Neural cell (in vitro differentiated cells): ENCODE data around the gene TRPV3. TPM values are rescaled to one million over a fixed set of nuclear protein-coding genes. Genes with fewer than 3 reads are reported as not detected.

Source experiments
- H2AFZ ChIP-seq: fragments of 200-600, 300-800 bp; sonication (generic), shearing (Covaris generic); 2 replicates; pipeline ENCODE4 v1.6.0; 2014; ENCODE audit warnings: low read depth, mild to moderate bottlenecking, antibody characterized with exemption, low read length, moderate library complexity
- H3F3A ChIP-seq: fragments of 200-600 bp; shearing (Covaris generic); 2 replicates; pipeline ENCODE4 v1.6.1; 2016; ENCODE audit warnings: mild to moderate bottlenecking, moderate library complexity, mixed read lengths, antibody characterized with exemption, low read length; ENCODE audit not compliant: insufficient read depth, poor library complexity, severe bottlenecking
- H3K27ac ChIP-seq: fragments of 200-600, 300-800 bp; sonication (generic), shearing (Covaris generic); 2 replicates; pipeline ENCODE4 v1.5.1; 2014; ENCODE audit warnings: mild to moderate bottlenecking, low read length, moderate library complexity
- H3K27me3 ChIP-seq: fragments of 300-800, 200-600 bp; sonication (generic), shearing (Covaris generic); 2 replicates; pipeline ENCODE4 v1.6.0; 2014; ENCODE audit warnings: mild to moderate bottlenecking, low read depth, low read length, moderate library complexity; ENCODE audit not compliant: insufficient read depth
- H3K36me3 ChIP-seq: fragments of 300-800, 200-600 bp; sonication (generic), shearing (Covaris generic); 2 replicates; pipeline ENCODE4 v1.5.1; 2014; ENCODE audit warnings: mild to moderate bottlenecking, antibody characterized with exemption, low read length, moderate library complexity; ENCODE audit not compliant: insufficient read depth
- H3K4me2 ChIP-seq: fragments of 300-800, 200-600 bp; sonication (generic), shearing (Covaris generic); 2 replicates; pipeline ENCODE4 v1.6.0; 2014; ENCODE audit warnings: mild to moderate bottlenecking, low read length
- H3K4me3 ChIP-seq: fragments of 300-800, 200-600 bp; sonication (generic), shearing (Covaris generic); 2 replicates; pipeline ENCODE4 v1.5.1; 2014; ENCODE audit warnings: mild to moderate bottlenecking, low read length, moderate library complexity
- H3K79me2 ChIP-seq: fragments of 200-600 bp; shearing (Covaris generic); replicated peaks from 2 replicates; pipeline ENCODE4 v1.6.0; 2014; ENCODE audit warnings: mild to moderate bottlenecking, low read length, moderate library complexity; ENCODE audit not compliant: insufficient read depth
- H3K9ac ChIP-seq: fragments of 300-800, 200-600 bp; sonication (generic), shearing (Covaris generic); 2 replicates; pipeline ENCODE4 v1.6.1; 2016; ENCODE audit warnings: mild to moderate bottlenecking, low read length, mixed read lengths
- H3K9me2 ChIP-seq: fragments of 200-600 bp; shearing (Covaris generic); 2 replicates; pipeline ENCODE4 v1.6.1; 2016; ENCODE audit warnings: mild to moderate bottlenecking, low read length, mixed read lengths; ENCODE audit not compliant: insufficient read depth
- H3K9me3 ChIP-seq: fragments of 200-600, 300-800 bp; sonication (generic), shearing (Covaris generic); 2 replicates; pipeline ENCODE4 v1.6.1; 2016; ENCODE audit warnings: mild to moderate bottlenecking, mixed run types, low read length, moderate library complexity, mixed read lengths
- H4K20me1 ChIP-seq: fragments of 200-600 bp; shearing (Covaris generic); 2 replicates; pipeline ENCODE4 v1.6.1; 2016; ENCODE audit warnings: mild to moderate bottlenecking, mixed run types; ENCODE audit not compliant: insufficient read depth
- EP300 ChIP-seq: fragments of 450-650 bp; conservative IDR thresholded peaks from 2 replicates; pipeline ENCODE4 v1.6.1; 2014; ENCODE audit warnings: antibody characterized with exemption, mild to moderate bottlenecking, moderate library complexity; ENCODE audit not compliant: poor library complexity, severe bottlenecking
- EZH2 ChIP-seq: fragments of 200-600, 300-800 bp; shearing (Covaris generic), sonication (generic); IDR thresholded peaks from 2 replicates; pipeline ENCODE4 v1.6.1; 2014; ENCODE audit warnings: antibody characterized with exemption, low read length, borderline replicate concordance, mild to moderate bottlenecking; ENCODE audit not compliant: insufficient read depth, poor library complexity, severe bottlenecking
- MXI1 ChIP-seq: fragments of 450-650 bp; conservative IDR thresholded peaks from 2 replicates; pipeline ENCODE4 v1.6.1; 2014; ENCODE audit warnings: antibody characterized with exemption, mild to moderate bottlenecking; ENCODE audit not compliant: poor library complexity, severe bottlenecking
- POLR2AphosphoS5 ChIP-seq: IDR thresholded peaks from 2 replicates; pipeline ENCODE4 v1.6.1; 2012
- RAD21 ChIP-seq: fragments of 450-650 bp; conservative IDR thresholded peaks from 2 replicates; pipeline ENCODE4 v1.6.1; 2014; ENCODE audit warnings: antibody characterized with exemption, mild to moderate bottlenecking, moderate library complexity
- SMC3 ChIP-seq: fragments of 450-650 bp; conservative IDR thresholded peaks from 2 replicates; pipeline ENCODE4 v1.6.1; 2014; ENCODE audit warnings: antibody characterized with exemption, mild to moderate bottlenecking, moderate library complexity; ENCODE audit not compliant: poor library complexity
- TAF1 ChIP-seq: IDR thresholded peaks from 2 replicates; pipeline ENCODE4 v1.6.1; 2012; ENCODE audit warnings: low read depth
- polyA plus RNA-seq: library from polyadenylated mRNA; depleted of rRNA; stranded (reverse); fragments of >200 nt; gene quantifications from 2 replicates; pipeline ENCODE4 v1.2.3, GENCODE V29; 2014
- TF ChIP-seq, protein P1 (sequence below): IDR thresholded peaks from 2 replicates; pipeline ENCODE4 v1.6.1; 2012; ENCODE audit warnings: borderline replicate concordance
- TF ChIP-seq, protein P2 (sequence below): fragments of 450-650 bp; IDR thresholded peaks from 2 replicates; pipeline ENCODE4 v1.5.1; 2014; ENCODE audit warnings: antibody characterized with exemption, mild to moderate bottlenecking, moderate library complexity; ENCODE audit not compliant: poor library complexity, severe bottlenecking

The TRPV3 gene
- polyA plus RNA-seq, 1 donor from 2014 or later: 0.19 TPM

DNA sequence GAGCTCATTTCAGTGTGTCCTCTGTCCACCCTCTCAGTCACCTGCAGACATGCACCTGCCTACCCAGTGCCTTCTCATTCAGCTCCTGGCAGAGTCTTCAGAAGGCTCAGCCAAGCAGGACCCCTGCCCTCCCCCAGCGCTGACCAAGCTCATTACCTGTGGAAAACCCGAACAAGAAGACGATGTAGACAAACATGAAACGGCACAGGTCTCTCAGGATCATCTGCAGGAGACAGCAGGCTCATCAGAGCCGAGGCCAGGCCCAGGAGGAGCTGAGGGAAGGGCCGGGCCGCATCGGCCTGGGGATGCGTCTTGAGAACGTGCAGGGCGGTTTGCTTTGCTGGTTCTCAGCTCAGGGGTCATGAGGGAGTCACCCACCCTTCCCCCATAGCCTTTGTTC lies 19.4 kb upstream of the TRPV3 start:
- H3K9ac ChIP-seq: no peak overlapping the region
- H3F3A ChIP-seq: no peaks in the 10 kb centered on the region
- H3K4me2 ChIP-seq: no peak overlapping the region
- no peak overlapping the region for H3K27ac ChIP-seq
- no peaks in the 10 kb centered on the region for H3K79me2 ChIP-seq
- H3K4me3 ChIP-seq: no peak overlapping the region
- no peaks in the 10 kb centered on the region for H4K20me1 ChIP-seq
- TF ChIP-seq POLR2AphosphoS5: no peak
- TF ChIP-seq EP300: no peak
- TF ChIP-seq EZH2: no peak
- TF ChIP-seq MXI1: no peak
- no peak for TF ChIP-seq SMC3
- TF ChIP-seq TAF1: no peak
- TF ChIP-seq, protein P1, sequence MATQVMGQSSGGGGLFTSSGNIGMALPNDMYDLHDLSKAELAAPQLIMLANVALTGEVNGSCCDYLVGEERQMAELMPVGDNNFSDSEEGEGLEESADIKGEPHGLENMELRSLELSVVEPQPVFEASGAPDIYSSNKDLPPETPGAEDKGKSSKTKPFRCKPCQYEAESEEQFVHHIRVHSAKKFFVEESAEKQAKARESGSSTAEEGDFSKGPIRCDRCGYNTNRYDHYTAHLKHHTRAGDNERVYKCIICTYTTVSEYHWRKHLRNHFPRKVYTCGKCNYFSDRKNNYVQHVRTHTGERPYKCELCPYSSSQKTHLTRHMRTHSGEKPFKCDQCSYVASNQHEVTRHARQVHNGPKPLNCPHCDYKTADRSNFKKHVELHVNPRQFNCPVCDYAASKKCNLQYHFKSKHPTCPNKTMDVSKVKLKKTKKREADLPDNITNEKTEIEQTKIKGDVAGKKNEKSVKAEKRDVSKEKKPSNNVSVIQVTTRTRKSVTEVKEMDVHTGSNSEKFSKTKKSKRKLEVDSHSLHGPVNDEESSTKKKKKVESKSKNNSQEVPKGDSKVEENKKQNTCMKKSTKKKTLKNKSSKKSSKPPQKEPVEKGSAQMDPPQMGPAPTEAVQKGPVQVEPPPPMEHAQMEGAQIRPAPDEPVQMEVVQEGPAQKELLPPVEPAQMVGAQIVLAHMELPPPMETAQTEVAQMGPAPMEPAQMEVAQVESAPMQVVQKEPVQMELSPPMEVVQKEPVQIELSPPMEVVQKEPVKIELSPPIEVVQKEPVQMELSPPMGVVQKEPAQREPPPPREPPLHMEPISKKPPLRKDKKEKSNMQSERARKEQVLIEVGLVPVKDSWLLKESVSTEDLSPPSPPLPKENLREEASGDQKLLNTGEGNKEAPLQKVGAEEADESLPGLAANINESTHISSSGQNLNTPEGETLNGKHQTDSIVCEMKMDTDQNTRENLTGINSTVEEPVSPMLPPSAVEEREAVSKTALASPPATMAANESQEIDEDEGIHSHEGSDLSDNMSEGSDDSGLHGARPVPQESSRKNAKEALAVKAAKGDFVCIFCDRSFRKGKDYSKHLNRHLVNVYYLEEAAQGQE: no peak
- TF ChIP-seq RAD21: no peak
- TF ChIP-seq, protein P2, sequence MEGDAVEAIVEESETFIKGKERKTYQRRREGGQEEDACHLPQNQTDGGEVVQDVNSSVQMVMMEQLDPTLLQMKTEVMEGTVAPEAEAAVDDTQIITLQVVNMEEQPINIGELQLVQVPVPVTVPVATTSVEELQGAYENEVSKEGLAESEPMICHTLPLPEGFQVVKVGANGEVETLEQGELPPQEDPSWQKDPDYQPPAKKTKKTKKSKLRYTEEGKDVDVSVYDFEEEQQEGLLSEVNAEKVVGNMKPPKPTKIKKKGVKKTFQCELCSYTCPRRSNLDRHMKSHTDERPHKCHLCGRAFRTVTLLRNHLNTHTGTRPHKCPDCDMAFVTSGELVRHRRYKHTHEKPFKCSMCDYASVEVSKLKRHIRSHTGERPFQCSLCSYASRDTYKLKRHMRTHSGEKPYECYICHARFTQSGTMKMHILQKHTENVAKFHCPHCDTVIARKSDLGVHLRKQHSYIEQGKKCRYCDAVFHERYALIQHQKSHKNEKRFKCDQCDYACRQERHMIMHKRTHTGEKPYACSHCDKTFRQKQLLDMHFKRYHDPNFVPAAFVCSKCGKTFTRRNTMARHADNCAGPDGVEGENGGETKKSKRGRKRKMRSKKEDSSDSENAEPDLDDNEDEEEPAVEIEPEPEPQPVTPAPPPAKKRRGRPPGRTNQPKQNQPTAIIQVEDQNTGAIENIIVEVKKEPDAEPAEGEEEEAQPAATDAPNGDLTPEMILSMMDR: no peak
- no peak overlapping the region for H2AFZ ChIP-seq
- H3K27me3 ChIP-seq: no peaks in the 10 kb centered on the region
- no peaks in the 10 kb centered on the region for H3K36me3 ChIP-seq
- no peaks in the 10 kb centered on the region for H3K9me2 ChIP-seq
- no peaks in the 10 kb centered on the region for H3K9me3 ChIP-seq

DNA sequence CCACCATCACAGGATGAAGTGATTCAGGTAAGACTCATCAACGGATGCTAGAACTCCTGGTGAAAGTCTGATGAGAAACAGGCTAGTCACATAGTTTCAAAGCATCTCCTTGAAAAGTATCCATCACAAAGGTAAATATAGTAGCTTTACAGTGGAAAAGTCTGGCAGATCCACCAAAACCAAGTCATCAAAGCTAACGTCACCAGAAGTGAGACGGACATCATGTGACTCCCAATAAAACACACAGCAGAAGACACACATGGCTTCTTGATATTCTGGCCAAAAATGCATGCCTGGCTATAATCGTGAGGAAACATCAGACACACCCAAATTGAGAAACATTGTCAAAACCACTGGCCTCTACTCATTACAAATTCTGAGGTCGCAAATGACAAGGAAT lies 17.9 kb upstream of the TRPV3 start:
- Histone ChIP-seq H2AFZ (no peak overlapping the region), H3K9me2 (no peaks in the 10 kb centered on the region), H3F3A (no peaks in the 10 kb centered on the region), H3K27me3 (no peaks in the 10 kb centered on the region), H4K20me1 (no peaks in the 10 kb centered on the region), H3K4me3 (no peak overlapping the region), H3K79me2 (no peaks in the 10 kb centered on the region), H3K27ac (no peak overlapping the region), H3K4me2 (no peak overlapping the region), H3K36me3 (no peaks in the 10 kb centered on the region), H3K9ac (no peak overlapping the region), H3K9me3 (no peaks in the 10 kb centered on the region)
- TF ChIP-seq TAF1 (no peak), POLR2AphosphoS5 (no peak), EP300 (no peak), RAD21 (no peak), MXI1 (no peak)
- TF ChIP-seq, protein P2: no peak
- TF ChIP-seq, protein P1: no peak
